ENCODE measurements around the gene CNTNAP2.

CNTNAP2 gene

GRCh38 chr7:147089608-147090007 lies 973.0 kb downstream of the CNTNAP2 start:
- Histone ChIP-seq H2AK5ac (ENCODE audit: low read length) (no peak overlapping the region), H3K27ac (ENCODE audit: low read depth, low read length) (no peak overlapping the region), H2AFZ (ENCODE audit: insufficient read depth, low read length, poor library complexity) (no peak overlapping the region), H3K14ac (ENCODE audit: low read length) (no peak overlapping the region), H3K4me3 (ENCODE audit: low read depth, low read length) (no peak overlapping the region), H3K23ac (ENCODE audit: low read length) (no peak overlapping the region), H3K4me2 (ENCODE audit: low read length) (no peak overlapping the region), H2BK12ac (ENCODE audit: low read length) (no peak overlapping the region), H3K4me1 (ENCODE audit: control insufficient read depth in 1 of 2, insufficient read depth in 2 of 2, low read length in 2 of 2) (no peaks in the 10 kb centered on the region), H2BK120ac (ENCODE audit: insufficient read depth, low read length, poor library complexity) (no peak overlapping the region), H3K27me3 (ENCODE audit: insufficient read depth, low read length) (no peaks in the 10 kb centered on the region), H2BK5ac (ENCODE audit: low read depth, low read length, poor library complexity) (no peak overlapping the region), H3K4ac (ENCODE audit: low read depth, low read length) (no peak overlapping the region), H3K18ac (ENCODE audit: low read length) (no peak overlapping the region), H3K79me1 (ENCODE audit: low read length) (no peaks in the 10 kb centered on the region), H3K9me3 (ENCODE audit: insufficient read depth, low read depth, low read length) (no peaks in the 10 kb centered on the region), H3K9ac (ENCODE audit: low read length) (no peak overlapping the region), H4K91ac (ENCODE audit: low read depth, low read length) (no peak overlapping the region), H3K79me2 (ENCODE audit: control insufficient read depth, insufficient read depth, low read length, poor library complexity) (no peaks in the 10 kb centered on the region), H4K12ac (ENCODE audit: low read depth, low read length) (no peak overlapping the region), H3K36me3 (ENCODE audit: control insufficient read depth in 1 of 2, insufficient read depth in 2 of 2, low read length in 2 of 2) (no peaks in the 10 kb centered on the region), H4K8ac (ENCODE audit: low read depth, low read length) (no peak overlapping the region)
- no peak for DNase-seq
- no CpG with 5 or more reads among the region's 1 CpG for WGBS (ENCODE audit: extremely low coverage, insufficient coverage, insufficient read length)

GRCh38 chr7:147096629-147097028 lies 980.0 kb downstream of the CNTNAP2 start:
- H3K79me2 ChIP-seq (ENCODE audit: control insufficient read depth, insufficient read depth, low read length, poor library complexity), result no peaks in the 10 kb centered on the region

GRCh38 chr7:147103224-147103623 lies 986.6 kb downstream of the CNTNAP2 start:
- Histone ChIP-seq H3K4ac (ENCODE audit: low read depth, low read length) (no peak overlapping the region), H3K79me2 (ENCODE audit: control insufficient read depth, insufficient read depth, low read length, poor library complexity) (no peaks in the 10 kb centered on the region), H2BK12ac (ENCODE audit: low read length) (no peak overlapping the region), H4K91ac (ENCODE audit: low read depth, low read length) (no peak overlapping the region), H2BK5ac (ENCODE audit: low read depth, low read length, poor library complexity) (no peak overlapping the region), H4K12ac (ENCODE audit: low read depth, low read length) (no peak overlapping the region), H3K4me3 (ENCODE audit: low read depth, low read length) (no peak overlapping the region), H3K9me3 (ENCODE audit: insufficient read depth, low read depth, low read length) (no peaks in the 10 kb centered on the region), H3K27ac (ENCODE audit: low read depth, low read length) (no peak overlapping the region), H2BK120ac (ENCODE audit: insufficient read depth, low read length, poor library complexity) (no peak overlapping the region), H2AFZ (ENCODE audit: insufficient read depth, low read length, poor library complexity) (no peak overlapping the region), H4K8ac (ENCODE audit: low read depth, low read length) (no peak overlapping the region), H3K27me3 (ENCODE audit: insufficient read depth, low read length) (no peaks in the 10 kb centered on the region), H3K4me2 (ENCODE audit: low read length) (no peak overlapping the region), H3K79me1 (ENCODE audit: low read length) (no peaks in the 10 kb centered on the region), H2AK5ac (ENCODE audit: low read length) (no peak overlapping the region), H3K23ac (ENCODE audit: low read length) (no peak overlapping the region), H3K9ac (ENCODE audit: low read length) (no peak overlapping the region), H3K4me1 (ENCODE audit: control insufficient read depth in 1 of 2, insufficient read depth in 2 of 2, low read length in 2 of 2) (no peaks in the 10 kb centered on the region), H3K18ac (ENCODE audit: low read length) (no peak overlapping the region), H3K14ac (ENCODE audit: low read length) (no peak overlapping the region), H3K36me3 (ENCODE audit: control insufficient read depth in 1 of 2, insufficient read depth in 2 of 2, low read length in 2 of 2) (no peaks in the 10 kb centered on the region)
- DNase-seq, result no peak
- WGBS (ENCODE audit: extremely low coverage, insufficient coverage, insufficient read length), result no CpG with 5 or more reads among the region's 2 CpGs

More at GRCh38 chr7:147096629-147097028, 980.0 kb downstream of the CNTNAP2 start:
- Histone ChIP-seq H3K79me1 (ENCODE audit: low read length) (no peaks in the 10 kb centered on the region), H3K27ac (ENCODE audit: low read depth, low read length) (no peak overlapping the region), H3K9ac (ENCODE audit: low read length) (no peak overlapping the region), H2BK120ac (ENCODE audit: insufficient read depth, low read length, poor library complexity) (no peak overlapping the region), H2AFZ (ENCODE audit: insufficient read depth, low read length, poor library complexity) (no peak overlapping the region), H3K4me2 (ENCODE audit: low read length) (no peak overlapping the region), H3K27me3 (ENCODE audit: insufficient read depth, low read length) (no peaks in the 10 kb centered on the region), H3K14ac (ENCODE audit: low read length) (no peak overlapping the region), H3K18ac (ENCODE audit: low read length) (no peak overlapping the region), H2BK5ac (ENCODE audit: low read depth, low read length, poor library complexity) (no peak overlapping the region), H3K9me3 (ENCODE audit: insufficient read depth, low read depth, low read length) (no peaks in the 10 kb centered on the region), H3K4me1 (ENCODE audit: control insufficient read depth in 1 of 2, insufficient read depth in 2 of 2, low read length in 2 of 2) (no peaks in the 10 kb centered on the region), H4K91ac (ENCODE audit: low read depth, low read length) (no peak overlapping the region), H3K4me3 (ENCODE audit: low read depth, low read length) (no peak overlapping the region), H2BK12ac (ENCODE audit: low read length) (no peak overlapping the region), H4K12ac (ENCODE audit: low read depth, low read length) (no peak overlapping the region), H3K4ac (ENCODE audit: low read depth, low read length) (no peak overlapping the region), H3K23ac (ENCODE audit: low read length) (no peak overlapping the region), H3K36me3 (ENCODE audit: control insufficient read depth in 1 of 2, insufficient read depth in 2 of 2, low read length in 2 of 2) (no peaks in the 10 kb centered on the region), H2AK5ac (ENCODE audit: low read length) (no peak overlapping the region), H4K8ac (ENCODE audit: low read depth, low read length) (no peak overlapping the region)
- no peak for DNase-seq
- WGBS (ENCODE audit: extremely low coverage, insufficient coverage, insufficient read length), result no CpG with 5 or more reads among the region's 2 CpGs

- H4K91ac ChIP-seq (ENCODE audit: low read depth, low read length), result no peak overlapping the region
- H2BK12ac ChIP-seq (ENCODE audit: low read length), result no peak overlapping the region
- no CpG with 5 or more reads among the region's 2 CpGs for WGBS (ENCODE audit: extremely low coverage, insufficient coverage, insufficient read length)
- H3K9me3 ChIP-seq (ENCODE audit: insufficient read depth, low read depth, low read length), result no peaks in the 10 kb centered on the region
- H2AFZ ChIP-seq (ENCODE audit: insufficient read depth, low read length, poor library complexity), result no peak overlapping the region
- no peak overlapping the region for H3K18ac ChIP-seq (ENCODE audit: low read length)
- no peaks in the 10 kb centered on the region for H3K27me3 ChIP-seq (ENCODE audit: insufficient read depth, low read length)
- no peaks in the 10 kb centered on the region for H3K36me3 ChIP-seq (ENCODE audit: control insufficient read depth in 1 of 2, insufficient read depth in 2 of 2, low read length in 2 of 2)
- H3K79me2 ChIP-seq (ENCODE audit: control insufficient read depth, insufficient read depth, low read length, poor library complexity), result no peaks in the 10 kb centered on the region
- H3K4me2 ChIP-seq (ENCODE audit: low read length), result no peak overlapping the region
- no peak overlapping the region for H4K8ac ChIP-seq (ENCODE audit: low read depth, low read length)
- no peak overlapping the region for H3K4ac ChIP-seq (ENCODE audit: low read depth, low read length)
- no peak overlapping the region for H2BK120ac ChIP-seq (ENCODE audit: insufficient read depth, low read length, poor library complexity)
- no peak overlapping the region for H3K9ac ChIP-seq (ENCODE audit: low read length)
- no peak overlapping the region for H2BK5ac ChIP-seq (ENCODE audit: low read depth, low read length, poor library complexity)
- no peak overlapping the region for H3K27ac ChIP-seq (ENCODE audit: low read depth, low read length)
- H4K12ac ChIP-seq (ENCODE audit: low read depth, low read length), result no peak overlapping the region
- no peak overlapping the region for H2AK5ac ChIP-seq (ENCODE audit: low read length)
- no peak overlapping the region for H3K4me3 ChIP-seq (ENCODE audit: low read depth, low read length)
- H3K14ac ChIP-seq (ENCODE audit: low read length), result no peak overlapping the region
- H3K79me1 ChIP-seq (ENCODE audit: low read length), result no peaks in the 10 kb centered on the region
- H3K23ac ChIP-seq (ENCODE audit: low read length), result no peak overlapping the region
- DNase-seq, result no peak
- no peaks in the 10 kb centered on the region for H3K4me1 ChIP-seq (ENCODE audit: control insufficient read depth in 1 of 2, insufficient read depth in 2 of 2, low read length in 2 of 2)
Measured at GRCh38 chr7:147106746-147107145, 990.1 kb downstream of the CNTNAP2 start.
